Body of pancreas (tissue), 4 donors: ENCODE measurements around the gene STRIP2. TPM values are rescaled to one million over a fixed set of nuclear protein-coding genes. Genes with fewer than 3 reads are reported as not detected.
"Not testable (repeated sequence)": the region's sequence is repeated elsewhere in the genome, so short reads cannot be mapped to it uniquely, and the experiment has no call there.

Experiments used
- ATAC-seq: fragments of 150-250 bp; one replicate; pipeline ENCODE4 v1.9.1; 2016
- DNase-seq, 4 donors: peaks; one replicate each; pipeline ENCODE4 v3.0.0-alpha.2; 2019
- H3K27ac ChIP-seq, 4 donors: fragments of 200-600 bp; sonication (generic); 1 replicate in 3 of 4; 2 replicates in 1 of 4; pipeline versions ENCODE4 v1.5.1 to v1.6.1; 2016 to 2019; ENCODE audit warnings: mild to moderate bottlenecking in 1 of 4, mixed read lengths in 1 of 4, moderate library complexity in 1 of 4
- H3K27me3 ChIP-seq, 2 donors: fragments of 200-600 bp; sonication (generic); one replicate each; pipeline ENCODE4 v1.6.0; 2016; ENCODE audit warnings: mild to moderate bottlenecking in 1 of 2
- H3K36me3 ChIP-seq, 2 donors: fragments of 200-600 bp; sonication (generic); replicated peaks in 1 of 2; 2 replicates each; pipeline ENCODE4 v1.5.1; 2016; ENCODE audit warnings: low read depth in 2 of 2; ENCODE audit not compliant: insufficient read depth in 1 of 2
- H3K4me1 ChIP-seq: fragments of 200-600 bp; sonication (generic); one replicate; pipeline ENCODE4 v1.6.0; 2016
- H3K4me3 ChIP-seq, 2 donors: fragments of 200-600 bp; sonication (generic); 1 replicate in 1 of 2; 2 replicates in 1 of 2; pipeline ENCODE4 v1.5.1; 2016 to 2019
- H3K9me3 ChIP-seq, 3 donors: fragments of 200-600 bp; sonication (generic); 1 replicate in 2 of 3; 2 replicates in 1 of 3; pipeline ENCODE4 v1.5.1; 2016
- CTCF ChIP-seq, 7 experiments: fragments of 450-650 bp in 4 of 7; fragments of 200-600 bp in 3 of 7; sonication (generic) in 3 of 7; IDR thresholded peaks; one replicate each; pipeline ENCODE4 v1.5.1; 2016 to 2019; ENCODE audit warnings: antibody characterized with exemption in 7 of 7
- POLR2A ChIP-seq, 3 donors: fragments of 450-650 bp; IDR thresholded peaks; one replicate each; pipeline ENCODE4 v1.6.1; 2016; ENCODE audit warnings: antibody characterized with exemption in 3 of 3, mild to moderate bottlenecking in 2 of 3
- WGBS, 2 donors: methylation state at CpG; one replicate each; pipeline ENCODE4 v1.1.5; 2017; 5-methylcytosine and 5-hydroxymethylcytosine counted together
- intact Hi-C: fragments of 100-400 bp; cut with DNase I; formaldehyde crosslinking; loops from one replicate; pipeline ENCODE4 v1.15.1; 2023
- total RNA-seq, 2 donors: library from RNA; depleted of rRNA; stranded (reverse); fragments of >200 nt; gene quantifications; one replicate each; pipeline ENCODE4 v1.1.0, GENCODE V29; 2016

STRIP2 gene
- total RNA-seq, 2 donors from 2014 or later = 0.26 TPM; not detected in 1

GRCh38 chr7:129471402-129471827 is 37.2 kb downstream of the STRIP2 start:
- Histone ChIP-seq H3K9me3 (no peaks in the 10 kb centered on the region), H3K4me3 (no peak overlapping the region), H3K27me3 (no peaks in the 10 kb centered on the region), H3K36me3 (no peaks in the 10 kb centered on the region), H3K4me1 (no peaks in the 10 kb centered on the region), H3K27ac (no peak overlapping the region)
- intact Hi-C loops = loop anchor here (10.0 kb wide), 1 partner anchor 107 kb away; no protein-coding TSS in a partner anchor
- no peak for ATAC-seq
- no peak for TF ChIP-seq CTCF (IDR thresholded peaks at IDR 0.05)
- TF ChIP-seq POLR2A (IDR thresholded peaks at IDR 0.05) = no peak
- no peak for DNase-seq

DNA sequence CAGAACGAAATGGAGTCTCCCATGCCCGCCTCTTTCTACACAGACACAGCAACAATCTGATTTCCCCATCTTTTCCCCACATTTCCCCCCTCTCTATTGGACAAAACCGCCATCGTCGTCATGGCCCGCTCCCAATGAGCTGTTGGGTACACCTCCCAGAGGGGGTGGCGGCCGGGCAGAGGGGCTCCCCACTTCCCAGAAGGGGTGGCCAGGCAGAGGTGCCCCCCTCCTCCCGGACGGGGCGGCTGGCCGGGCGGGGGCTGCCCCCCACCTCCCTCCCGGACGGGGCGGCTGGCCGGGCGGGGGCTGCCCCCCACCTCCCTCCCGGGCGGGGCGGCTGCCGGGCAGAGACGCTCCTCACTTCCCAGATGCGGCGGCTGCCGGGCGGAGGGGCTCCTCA is 41.7 kb downstream of the STRIP2 start:
- H3K4me1 ChIP-seq, H3K36me3 ChIP-seq, DNase-seq, H3K4me3 ChIP-seq, H3K27ac ChIP-seq, ATAC-seq, H3K9me3 ChIP-seq, H3K27me3 ChIP-seq: not testable (repeated sequence)
- 100% methylated on average over 7 to 8 of the region's 27 CpGs for WGBS, 2 donors
- intact Hi-C loops = loop anchor here (10.0 kb wide), 1 partner anchor 111 kb away; no protein-coding TSS in a partner anchor

GRCh38 chr7:129476398-129476797 is 42.2 kb downstream of the STRIP2 start:
- H3K36me3 ChIP-seq, H3K27ac ChIP-seq, H3K4me1 ChIP-seq, H3K27me3 ChIP-seq, H3K4me3 ChIP-seq, H3K9me3 ChIP-seq, DNase-seq, ATAC-seq: not testable (repeated sequence)
- intact Hi-C loops = loop anchor here (10.0 kb wide), 1 partner anchor 112 kb away; no protein-coding TSS in a partner anchor
- 98 to 99% methylated on average over 17 to 26 of the region's 27 CpGs for WGBS, 2 donors

GRCh38 chr7:129479831-129480230 is 45.6 kb downstream of the STRIP2 start:
- intact Hi-C loops = loop anchor here (10.0 kb wide), 1 partner anchor 115 kb away; no protein-coding TSS in a partner anchor
- H3K4me1 ChIP-seq = no peaks in the 10 kb centered on the region
- H3K9me3 ChIP-seq = no peaks in the 10 kb centered on the region
- WGBS, 2 donors = 83 to 90% methylated on average over 1 of the region's 1 CpG
- DNase-seq (no peak), ATAC-seq (no peak)
- no peak overlapping the region for H3K27ac ChIP-seq
- no peak overlapping the region for H3K4me3 ChIP-seq
- H3K36me3 ChIP-seq = no peaks in the 10 kb centered on the region
- H3K27me3 ChIP-seq = no peaks in the 10 kb centered on the region
- TF ChIP-seq CTCF (IDR thresholded peaks at IDR 0.05) (no peak), POLR2A (IDR thresholded peaks at IDR 0.05) (no peak)

- Histone ChIP-seq H3K4me3 (no peak overlapping the region), H3K27ac (no peak overlapping the region), H3K36me3 (no peaks in the 10 kb centered on the region), H3K27me3 (no peaks in the 10 kb centered on the region), H3K9me3 (no peaks in the 10 kb centered on the region), H3K4me1 (no peaks in the 10 kb centered on the region)
- WGBS, 2 donors = 91 to 95% methylated on average over 6 of the region's 6 CpGs
- TF ChIP-seq POLR2A (IDR thresholded peaks at IDR 0.05) = no peak
- no peak for TF ChIP-seq CTCF (IDR thresholded peaks at IDR 0.05)
- ATAC-seq (no peak), DNase-seq (no peak)
- intact Hi-C loops = no loop called here
Measured at GRCh38 chr7:129480674-129481363, 46.6 kb downstream of the STRIP2 start.

DNA sequence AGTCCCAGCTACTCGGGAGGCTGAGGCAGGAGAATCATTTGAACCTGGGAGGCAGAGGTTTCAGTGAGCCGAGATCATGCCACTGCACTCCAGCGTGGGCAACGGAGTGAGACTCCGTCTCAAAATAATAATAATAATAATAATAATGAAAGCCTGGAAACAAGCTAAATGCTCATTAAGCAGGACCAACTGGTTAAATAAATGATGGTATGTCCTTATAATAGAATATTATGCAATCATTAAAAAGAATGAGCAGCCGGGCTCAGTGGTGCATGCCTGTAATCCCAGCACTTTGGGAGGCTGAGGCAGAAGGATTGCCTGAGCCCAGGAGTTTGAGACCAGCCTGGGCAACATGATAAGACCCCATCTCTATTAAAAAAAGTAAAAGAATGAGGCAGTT is 47.1 kb downstream of the STRIP2 start:
- H3K4me1 ChIP-seq, H3K36me3 ChIP-seq, H3K27me3 ChIP-seq, H3K4me3 ChIP-seq, H3K27ac ChIP-seq, H3K9me3 ChIP-seq, DNase-seq, intact Hi-C loops, ATAC-seq: not testable (repeated sequence)
- WGBS, 2 donors = 91 to 92% methylated on average over 6 of the region's 6 CpGs
